GM23338 (cell line): ENCODE measurements around the gene MAGI1.

Source experiments
- EZH2 ChIP-seq: fragments of 200-600 bp; sonication (generic); IDR thresholded peaks from one replicate; pipeline ENCODE4 v1.8.0; 2017; ENCODE audit warnings: antibody characterized with exemption, mild to moderate bottlenecking, low read depth; ENCODE audit not compliant: unreplicated experiment
- EZH2phosphoT487 ChIP-seq: fragments of 200-600 bp; sonication (generic); IDR thresholded peaks from one replicate; pipeline ENCODE4 v1.8.1; 2018; ENCODE audit warnings: antibody characterized with exemption; ENCODE audit not compliant: unreplicated experiment
- POLR2AphosphoS5 ChIP-seq: IDR thresholded peaks from 2 replicates; pipeline ENCODE4 v1.6.1; 2016; ENCODE audit warnings: antibody characterized with exemption, low read depth
- TF ChIP-seq, protein P1 (sequence below): IDR thresholded peaks from one replicate; pipeline ENCODE4 v1.6.1; 2018; ENCODE audit warnings: antibody characterized with exemption; ENCODE audit not compliant: unreplicated experiment
- TF ChIP-seq, protein P2 (sequence below), 2 experiments: fragments of 200-600 bp in 1 of 2; sonication (generic) in 1 of 2; conservative IDR thresholded peaks; 2 replicates each; pipeline versions ENCODE4 v1.5.1 to v1.6.1; 2016 to 2017; ENCODE audit warnings: antibody characterized with exemption in 2 of 2, low read depth in 2 of 2, mild to moderate bottlenecking in 2 of 2, moderate library complexity in 1 of 2
- TF ChIP-seq, protein P3 (sequence below): IDR thresholded peaks from 2 replicates; pipeline ENCODE4 v1.6.1; 2016; ENCODE audit warnings: antibody characterized with exemption

DNA sequence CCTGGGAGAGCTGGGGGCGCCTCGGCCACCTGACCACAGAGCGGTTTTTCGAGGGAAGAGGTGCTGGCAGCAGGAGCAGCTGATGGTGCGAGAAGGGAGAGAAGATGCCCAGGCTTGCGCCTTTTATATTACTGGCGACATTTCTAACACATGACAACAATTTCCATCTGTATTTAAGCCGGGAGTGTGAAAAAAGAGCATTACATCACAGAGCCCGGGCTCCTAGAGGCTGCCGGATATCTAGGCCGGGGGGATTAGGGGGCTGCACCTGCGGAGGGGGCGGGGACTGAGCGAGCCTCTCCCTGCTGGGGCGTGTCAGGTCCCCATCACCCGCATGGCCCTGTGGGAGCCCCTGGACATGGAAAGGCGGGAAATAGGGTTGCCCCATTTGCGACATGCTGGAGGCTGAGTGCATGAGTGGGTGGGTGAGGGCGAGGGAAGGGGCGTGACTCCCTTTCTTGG, 440.7 kb downstream of the MAGI1 start:
- TF ChIP-seq, protein P1, sequence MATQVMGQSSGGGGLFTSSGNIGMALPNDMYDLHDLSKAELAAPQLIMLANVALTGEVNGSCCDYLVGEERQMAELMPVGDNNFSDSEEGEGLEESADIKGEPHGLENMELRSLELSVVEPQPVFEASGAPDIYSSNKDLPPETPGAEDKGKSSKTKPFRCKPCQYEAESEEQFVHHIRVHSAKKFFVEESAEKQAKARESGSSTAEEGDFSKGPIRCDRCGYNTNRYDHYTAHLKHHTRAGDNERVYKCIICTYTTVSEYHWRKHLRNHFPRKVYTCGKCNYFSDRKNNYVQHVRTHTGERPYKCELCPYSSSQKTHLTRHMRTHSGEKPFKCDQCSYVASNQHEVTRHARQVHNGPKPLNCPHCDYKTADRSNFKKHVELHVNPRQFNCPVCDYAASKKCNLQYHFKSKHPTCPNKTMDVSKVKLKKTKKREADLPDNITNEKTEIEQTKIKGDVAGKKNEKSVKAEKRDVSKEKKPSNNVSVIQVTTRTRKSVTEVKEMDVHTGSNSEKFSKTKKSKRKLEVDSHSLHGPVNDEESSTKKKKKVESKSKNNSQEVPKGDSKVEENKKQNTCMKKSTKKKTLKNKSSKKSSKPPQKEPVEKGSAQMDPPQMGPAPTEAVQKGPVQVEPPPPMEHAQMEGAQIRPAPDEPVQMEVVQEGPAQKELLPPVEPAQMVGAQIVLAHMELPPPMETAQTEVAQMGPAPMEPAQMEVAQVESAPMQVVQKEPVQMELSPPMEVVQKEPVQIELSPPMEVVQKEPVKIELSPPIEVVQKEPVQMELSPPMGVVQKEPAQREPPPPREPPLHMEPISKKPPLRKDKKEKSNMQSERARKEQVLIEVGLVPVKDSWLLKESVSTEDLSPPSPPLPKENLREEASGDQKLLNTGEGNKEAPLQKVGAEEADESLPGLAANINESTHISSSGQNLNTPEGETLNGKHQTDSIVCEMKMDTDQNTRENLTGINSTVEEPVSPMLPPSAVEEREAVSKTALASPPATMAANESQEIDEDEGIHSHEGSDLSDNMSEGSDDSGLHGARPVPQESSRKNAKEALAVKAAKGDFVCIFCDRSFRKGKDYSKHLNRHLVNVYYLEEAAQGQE: no peak
- TF ChIP-seq, protein P2, sequence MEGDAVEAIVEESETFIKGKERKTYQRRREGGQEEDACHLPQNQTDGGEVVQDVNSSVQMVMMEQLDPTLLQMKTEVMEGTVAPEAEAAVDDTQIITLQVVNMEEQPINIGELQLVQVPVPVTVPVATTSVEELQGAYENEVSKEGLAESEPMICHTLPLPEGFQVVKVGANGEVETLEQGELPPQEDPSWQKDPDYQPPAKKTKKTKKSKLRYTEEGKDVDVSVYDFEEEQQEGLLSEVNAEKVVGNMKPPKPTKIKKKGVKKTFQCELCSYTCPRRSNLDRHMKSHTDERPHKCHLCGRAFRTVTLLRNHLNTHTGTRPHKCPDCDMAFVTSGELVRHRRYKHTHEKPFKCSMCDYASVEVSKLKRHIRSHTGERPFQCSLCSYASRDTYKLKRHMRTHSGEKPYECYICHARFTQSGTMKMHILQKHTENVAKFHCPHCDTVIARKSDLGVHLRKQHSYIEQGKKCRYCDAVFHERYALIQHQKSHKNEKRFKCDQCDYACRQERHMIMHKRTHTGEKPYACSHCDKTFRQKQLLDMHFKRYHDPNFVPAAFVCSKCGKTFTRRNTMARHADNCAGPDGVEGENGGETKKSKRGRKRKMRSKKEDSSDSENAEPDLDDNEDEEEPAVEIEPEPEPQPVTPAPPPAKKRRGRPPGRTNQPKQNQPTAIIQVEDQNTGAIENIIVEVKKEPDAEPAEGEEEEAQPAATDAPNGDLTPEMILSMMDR (conservative IDR thresholded peaks at IDR 0.05; ENCODE audit: low read depth in 2 of 2): no peak
- TF ChIP-seq POLR2AphosphoS5 (peak; percentile 60), EZH2 (no peak), EZH2phosphoT487 (no peak)
- TF ChIP-seq, protein P3, sequence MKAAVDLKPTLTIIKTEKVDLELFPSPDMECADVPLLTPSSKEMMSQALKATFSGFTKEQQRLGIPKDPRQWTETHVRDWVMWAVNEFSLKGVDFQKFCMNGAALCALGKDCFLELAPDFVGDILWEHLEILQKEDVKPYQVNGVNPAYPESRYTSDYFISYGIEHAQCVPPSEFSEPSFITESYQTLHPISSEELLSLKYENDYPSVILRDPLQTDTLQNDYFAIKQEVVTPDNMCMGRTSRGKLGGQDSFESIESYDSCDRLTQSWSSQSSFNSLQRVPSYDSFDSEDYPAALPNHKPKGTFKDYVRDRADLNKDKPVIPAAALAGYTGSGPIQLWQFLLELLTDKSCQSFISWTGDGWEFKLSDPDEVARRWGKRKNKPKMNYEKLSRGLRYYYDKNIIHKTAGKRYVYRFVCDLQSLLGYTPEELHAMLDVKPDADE: no peak
